Stimulated activated CD8-positive, alpha-beta memory T cell treated with anti-CD3 and anti-CD28 coated beads, Interleukin-4, amount 100 ng/mL, for 48 hours (primary cell): Measurements from ENCODE around the gene IDUA.

ENCODE experiments used
- DNase-seq: peaks from one replicate; pipeline ENCODE4 v3.0.0-alpha.2; 2020

The IDUA gene

DNA sequence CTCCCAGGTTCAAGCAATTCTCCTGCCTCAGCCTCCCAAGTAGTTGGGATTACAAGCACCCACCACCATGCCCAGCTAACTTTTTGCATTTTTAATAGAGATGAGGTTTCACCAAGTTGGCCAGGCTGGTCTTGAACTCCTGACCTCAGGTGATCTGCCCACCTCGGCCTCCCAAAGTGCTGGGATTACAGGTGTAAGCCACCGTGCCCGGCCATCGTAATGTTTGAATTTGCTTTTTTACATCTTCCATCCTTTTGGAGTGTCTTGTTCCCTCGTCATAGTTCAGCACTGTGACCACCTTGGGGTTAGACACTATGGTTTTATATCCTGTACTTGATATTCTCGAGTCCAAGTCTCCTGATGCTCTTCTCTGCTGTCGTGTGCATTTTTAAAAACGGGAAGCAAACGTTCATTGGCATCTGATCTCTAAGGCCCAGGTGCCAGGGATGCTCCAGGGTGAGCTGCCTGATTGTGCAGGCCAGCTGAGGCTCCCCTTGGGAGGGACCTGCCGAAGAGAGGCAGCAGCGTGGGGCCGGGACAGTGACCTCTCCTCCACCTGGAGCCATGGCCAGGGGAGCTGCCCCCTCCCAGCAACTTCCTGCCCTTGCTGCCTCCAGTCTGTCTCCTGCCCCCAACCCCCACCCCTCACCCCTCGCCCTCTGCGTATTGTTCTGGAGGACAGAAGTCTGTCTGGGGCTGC, 30.2 kb upstream of the IDUA start:
- no peak for DNase-seq

DNA sequence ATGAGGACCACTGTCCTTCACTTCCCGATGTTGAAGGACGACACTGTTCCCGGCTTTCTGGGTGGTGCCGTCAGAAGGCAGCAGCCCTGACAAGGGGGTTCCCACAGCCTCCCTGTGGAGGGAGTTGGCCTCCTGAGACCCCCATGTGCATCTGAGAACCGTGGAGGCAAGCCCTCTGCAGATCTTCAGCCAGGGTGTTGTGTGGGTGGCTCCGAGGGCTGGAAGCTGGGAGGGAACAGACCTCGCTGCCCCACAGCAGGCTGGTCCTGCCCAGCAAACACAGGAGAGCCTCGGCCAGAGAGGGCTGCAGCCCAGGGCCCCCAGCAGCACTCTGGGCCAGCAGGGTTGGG, 29.6 kb upstream of the IDUA start:
- no peak for DNase-seq

DNA sequence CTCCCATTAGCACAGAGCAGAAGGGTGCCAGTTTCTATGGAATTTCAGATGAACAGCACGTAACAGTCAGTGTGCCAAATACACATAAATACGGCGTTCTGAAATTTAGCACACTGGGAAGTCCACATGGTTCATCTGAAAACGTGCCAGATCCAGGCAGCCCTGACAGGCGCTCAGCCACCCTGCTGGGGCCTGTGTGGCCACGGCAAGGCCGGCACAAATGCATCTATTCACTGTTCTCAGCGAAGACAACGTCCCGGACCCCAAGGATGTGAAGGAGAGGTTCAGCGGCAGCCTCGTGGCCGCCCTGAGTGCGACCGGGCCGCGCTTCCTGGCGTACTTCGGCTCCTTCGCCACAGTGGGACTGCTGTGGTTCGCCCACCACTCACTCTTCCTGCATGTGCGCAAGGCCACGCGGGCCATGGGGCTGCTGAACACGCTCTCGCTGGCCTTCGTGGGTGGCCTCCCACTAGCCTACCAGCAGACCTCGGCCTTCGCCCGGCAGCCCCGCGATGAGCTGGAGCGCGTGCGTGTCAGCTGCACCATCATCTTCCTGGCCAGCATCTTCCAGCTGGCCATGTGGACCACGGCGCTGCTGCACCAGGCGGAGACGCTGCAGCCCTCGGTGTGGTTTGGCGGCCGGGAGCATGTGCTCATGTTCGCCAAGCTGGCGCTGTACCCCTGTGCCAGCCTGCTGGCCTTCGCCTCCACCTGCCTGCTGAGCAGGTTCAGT, 29.1 kb upstream of the IDUA start:
- DNase-seq = no peak

DNA sequence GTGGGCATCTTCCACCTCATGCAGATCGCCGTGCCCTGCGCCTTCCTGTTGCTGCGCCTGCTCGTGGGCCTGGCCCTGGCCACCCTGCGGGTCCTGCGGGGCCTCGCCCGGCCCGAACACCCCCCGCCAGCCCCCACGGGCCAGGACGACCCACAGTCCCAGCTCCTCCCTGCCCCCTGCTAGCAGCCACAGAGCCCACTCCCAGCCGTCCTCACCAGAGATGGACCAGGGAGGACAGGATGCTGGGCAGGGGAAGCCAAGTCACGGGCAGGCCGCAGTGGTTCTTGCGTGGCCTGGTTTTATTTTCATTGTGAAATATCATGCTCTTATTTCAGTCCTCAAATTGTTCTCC, 28.6 kb upstream of the IDUA start:
- no peak for DNase-seq

DNA sequence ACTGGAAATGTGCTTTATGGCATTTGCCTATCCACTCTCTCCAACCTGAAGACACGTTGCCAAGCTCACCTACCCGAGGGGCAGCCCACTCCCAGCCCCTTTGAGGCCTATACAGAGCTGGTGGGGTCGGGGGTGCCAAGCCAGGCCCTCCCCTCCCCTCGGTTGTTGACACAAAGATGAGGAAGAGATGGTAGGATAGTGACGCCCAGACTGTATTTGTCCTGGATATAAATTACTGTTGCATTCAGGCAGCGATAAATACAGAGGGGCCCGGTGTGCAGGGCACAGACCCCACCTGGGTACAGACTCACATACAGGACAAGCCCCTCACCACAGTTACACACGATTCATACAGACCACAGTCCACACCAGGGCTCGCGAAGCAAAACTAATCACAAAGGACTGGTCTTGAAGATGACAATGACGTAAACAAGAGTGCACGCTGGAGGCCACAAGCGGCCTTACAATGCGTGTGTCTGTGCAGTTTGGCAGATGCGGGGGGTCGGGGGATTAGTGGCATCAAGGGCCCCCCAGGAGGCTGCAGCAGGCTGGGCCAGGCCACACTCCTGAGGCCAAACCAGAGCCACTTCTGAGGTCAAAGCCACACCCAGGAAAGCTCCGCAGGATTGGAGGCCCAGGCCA, 28.0 kb upstream of the IDUA start:
- no peak for DNase-seq

DNA sequence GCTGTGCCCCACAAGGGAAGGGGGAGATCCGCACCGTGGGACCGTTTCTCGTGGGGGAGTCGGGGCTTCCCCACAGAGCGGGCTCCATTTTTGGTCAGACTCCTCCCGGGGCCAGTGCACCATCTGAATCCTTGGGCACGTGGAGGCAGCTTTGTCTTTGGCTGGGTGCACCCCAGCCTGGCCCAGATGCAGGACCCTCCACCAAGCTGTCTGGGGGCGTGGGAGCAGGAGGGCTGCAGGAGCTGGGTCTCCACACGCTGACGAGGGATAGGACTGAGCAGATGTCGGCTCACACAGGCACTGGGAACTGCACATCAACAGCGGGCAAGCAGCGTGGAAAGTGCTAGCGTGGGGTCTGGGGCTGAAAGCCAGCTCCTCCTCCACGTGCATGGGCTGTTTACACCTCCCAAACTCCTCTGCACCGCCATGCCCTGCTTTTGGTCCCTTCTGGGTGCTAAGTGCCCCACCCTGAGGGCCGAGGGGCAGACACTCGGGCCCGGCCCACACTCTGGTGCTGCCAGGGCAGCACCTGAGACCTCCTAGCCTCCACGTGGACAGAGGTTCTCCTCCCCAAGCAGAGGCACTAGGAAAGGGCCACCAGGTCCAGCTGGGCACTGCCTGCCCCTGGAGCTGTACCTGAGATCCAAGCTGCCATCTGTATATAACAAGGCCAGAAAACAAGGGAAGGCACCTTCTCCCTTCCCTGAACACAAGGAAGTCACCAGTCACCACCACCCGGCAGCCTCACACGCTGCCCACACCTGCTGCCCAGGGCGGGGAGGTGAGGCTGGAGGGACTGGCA, 27.3 kb upstream of the IDUA start:
- DNase-seq = no peak

DNA sequence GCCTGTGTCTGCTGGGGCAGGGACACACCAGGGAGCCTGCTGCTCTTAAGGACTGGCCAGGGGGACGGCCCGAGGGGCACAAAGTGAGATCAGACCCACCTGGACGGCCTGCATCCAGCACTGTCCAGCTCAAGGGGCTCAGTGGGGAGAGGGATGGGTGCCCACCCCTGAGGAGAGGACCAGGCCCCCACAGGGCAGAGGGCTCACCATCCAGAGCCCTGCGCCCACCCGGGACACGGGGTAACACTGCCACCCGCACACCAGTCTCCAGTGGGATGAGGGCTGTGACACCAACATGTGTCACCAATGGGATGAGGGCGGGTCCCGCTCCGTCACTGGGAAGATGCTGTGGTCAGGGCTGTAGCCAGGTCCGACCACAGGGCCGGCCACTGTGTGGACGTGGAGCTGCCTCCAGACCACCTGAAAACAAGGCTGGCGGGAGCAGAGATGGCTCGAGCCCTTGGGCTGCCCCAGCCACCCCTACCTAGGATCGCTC, 26.7 kb upstream of the IDUA start:
- no peak for DNase-seq

DNA sequence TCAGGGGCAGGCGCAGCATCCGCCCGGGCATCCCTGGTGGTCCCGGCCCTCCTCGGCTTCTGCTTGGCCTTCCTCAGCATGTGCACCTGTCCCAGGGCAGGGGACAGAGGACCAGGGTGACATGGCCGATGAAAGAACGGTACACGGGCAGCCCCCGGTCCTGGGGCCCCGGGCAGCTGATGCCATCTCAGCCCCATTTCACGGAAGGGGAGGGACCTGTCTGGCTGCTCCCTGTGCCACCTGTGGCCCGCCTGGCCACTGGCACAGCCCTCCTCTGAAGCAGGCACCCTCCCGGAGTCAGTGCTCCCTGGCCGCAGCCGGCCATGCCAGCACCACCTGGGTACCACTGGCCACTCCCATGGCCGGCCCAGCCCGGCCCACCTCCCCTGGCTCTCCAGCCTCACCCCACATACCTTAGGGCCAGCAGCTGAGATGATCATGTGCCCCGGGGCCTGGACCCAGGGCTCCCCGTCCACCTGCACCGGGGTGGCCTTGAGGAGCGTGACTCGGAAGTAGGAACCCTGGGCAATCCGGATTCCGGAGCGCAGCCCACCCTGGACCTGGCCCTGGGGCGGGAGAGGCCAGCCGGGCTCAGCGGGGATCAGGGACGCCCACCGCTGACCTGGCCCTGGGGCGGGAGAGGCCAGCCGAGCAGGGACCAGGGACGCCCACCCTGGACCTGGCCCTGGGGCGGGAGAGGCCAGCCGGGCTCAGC, 26.1 kb upstream of the IDUA start:
- DNase-seq = no peak

DNA sequence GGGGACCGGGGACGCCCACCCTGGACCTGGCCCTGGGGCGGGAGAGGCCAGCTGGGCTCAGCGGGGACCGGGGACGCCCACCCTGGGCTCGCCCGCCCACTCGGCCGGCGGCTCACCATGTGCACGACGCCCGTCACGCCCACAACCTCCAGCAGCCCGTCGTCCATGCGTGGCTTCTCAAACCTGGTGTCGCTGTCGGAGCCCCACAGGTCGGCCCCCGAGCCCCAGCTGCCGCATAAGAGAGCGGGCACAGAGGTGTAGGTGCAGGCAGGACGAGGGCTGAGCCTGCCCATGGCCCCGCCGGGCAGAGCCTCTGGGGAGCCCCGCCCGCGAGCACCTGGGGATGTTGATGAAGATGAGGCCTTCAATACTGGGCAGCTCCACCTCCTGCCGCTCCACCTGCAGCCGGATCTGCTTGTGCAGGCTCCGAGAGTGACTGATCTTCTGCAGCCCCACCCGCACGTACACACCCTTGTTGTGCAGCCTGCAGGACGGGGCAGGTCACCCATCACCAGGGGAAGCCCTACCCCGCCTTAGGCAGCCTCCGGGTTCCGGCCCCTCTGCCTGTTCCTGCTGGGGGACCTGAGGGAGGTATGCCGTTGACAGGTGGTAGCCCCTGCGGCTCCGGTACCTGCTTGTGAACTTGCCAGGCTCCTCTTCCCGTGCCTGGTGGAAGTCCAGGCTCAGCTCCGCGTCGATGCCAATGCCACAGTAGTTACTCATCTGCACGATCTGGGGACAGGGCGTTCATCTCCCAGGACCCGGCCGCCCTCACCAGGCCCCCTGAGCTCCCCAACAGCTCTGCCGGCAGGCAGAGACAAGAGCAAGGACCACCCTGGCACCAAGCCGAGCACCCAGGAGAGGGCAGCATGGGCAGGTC, 25.3 kb upstream of the IDUA start:
- DNase-seq = no peak

DNA sequence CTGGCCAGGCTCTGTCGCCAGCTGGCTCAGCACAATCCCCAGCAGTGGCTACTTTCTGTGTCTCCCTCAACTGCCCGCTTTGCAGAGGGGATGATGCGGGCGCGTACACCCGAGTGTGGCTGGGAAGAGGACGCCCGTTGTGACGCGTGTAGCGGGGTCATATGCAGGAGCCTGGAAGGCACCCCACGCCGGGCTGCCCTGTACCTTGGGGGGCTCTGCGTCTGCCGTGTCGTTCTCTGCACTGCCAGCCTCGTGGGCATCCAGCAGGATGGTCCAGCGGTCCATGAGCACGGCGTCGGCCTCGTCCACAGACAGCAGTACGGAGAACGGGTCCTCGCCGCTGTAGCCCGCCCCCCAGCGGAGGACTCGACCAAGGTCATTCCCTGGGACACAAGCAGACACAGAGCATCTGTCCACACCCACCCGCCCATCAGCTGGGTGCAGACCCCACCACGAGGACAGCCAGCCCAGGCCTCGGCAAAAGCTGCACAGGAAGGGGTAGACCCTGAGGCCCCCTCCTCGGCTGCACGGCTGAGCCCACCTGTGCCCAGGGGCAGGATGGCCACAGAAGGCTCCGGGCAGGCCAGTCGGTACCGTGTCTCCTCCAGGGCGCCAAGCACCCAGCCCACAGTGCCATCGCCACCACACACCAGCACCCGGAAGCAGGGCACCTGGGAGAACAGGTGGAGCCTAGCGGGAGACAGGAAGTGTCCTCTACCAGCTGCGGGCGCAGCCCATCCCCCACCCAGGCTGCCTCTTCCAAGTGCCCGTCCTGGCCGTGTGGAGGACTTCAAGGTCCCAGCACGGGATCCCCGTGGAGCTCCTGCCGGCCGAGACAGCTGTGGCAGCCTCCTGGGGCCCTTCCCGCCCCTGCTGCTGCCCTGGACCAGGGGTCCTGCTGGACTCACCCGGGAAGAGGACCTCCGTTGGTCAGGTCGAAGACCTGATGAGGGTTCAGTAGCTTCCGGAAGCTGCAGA, 24.3 kb upstream of the IDUA start:
- no peak for DNase-seq

DNA sequence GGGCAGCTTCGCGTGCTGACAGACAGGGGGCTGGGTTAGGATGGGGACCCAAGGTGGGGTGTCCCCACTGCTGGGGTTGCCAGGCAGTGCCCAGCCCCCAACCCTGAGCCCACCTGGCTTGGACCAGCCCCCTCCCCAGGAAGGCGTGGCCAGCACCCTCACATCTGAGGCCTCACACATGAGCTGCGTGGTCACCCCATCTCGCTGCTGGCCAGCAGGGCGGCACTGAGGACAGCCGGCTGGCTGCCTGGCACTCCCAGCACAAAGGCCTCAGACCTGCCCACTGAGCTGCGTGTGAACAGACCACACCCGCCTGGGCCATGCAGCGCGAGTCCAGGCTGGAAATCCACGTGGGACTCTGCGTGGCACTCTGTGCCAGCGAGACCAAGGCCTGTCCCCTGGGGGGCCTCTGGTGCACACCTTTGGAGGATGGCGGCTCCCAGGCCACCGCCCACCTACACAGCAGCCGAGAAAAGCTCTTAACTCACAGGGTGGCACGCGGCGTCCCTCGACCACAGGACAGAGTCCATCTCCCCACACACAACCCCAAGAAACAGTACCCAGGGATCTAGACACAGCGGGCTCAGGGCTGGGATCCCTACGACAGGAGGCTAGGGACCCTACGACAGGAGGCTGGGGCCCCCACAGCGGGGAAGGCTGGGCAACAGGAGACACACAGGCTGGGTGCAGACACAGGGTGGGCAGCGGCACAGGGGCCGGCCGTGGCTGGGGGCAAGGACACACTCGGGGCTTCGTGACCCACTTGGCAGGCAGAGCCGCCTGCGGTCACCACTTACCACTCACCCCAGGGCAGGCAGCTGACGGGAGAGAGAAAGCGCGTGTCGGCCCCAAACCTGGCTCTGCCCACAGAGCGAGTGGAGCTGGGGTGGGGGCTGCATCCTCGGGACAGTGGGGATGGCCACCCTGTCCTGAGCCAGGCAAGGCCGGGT, 23.3 kb upstream of the IDUA start:
- no peak for DNase-seq

DNA sequence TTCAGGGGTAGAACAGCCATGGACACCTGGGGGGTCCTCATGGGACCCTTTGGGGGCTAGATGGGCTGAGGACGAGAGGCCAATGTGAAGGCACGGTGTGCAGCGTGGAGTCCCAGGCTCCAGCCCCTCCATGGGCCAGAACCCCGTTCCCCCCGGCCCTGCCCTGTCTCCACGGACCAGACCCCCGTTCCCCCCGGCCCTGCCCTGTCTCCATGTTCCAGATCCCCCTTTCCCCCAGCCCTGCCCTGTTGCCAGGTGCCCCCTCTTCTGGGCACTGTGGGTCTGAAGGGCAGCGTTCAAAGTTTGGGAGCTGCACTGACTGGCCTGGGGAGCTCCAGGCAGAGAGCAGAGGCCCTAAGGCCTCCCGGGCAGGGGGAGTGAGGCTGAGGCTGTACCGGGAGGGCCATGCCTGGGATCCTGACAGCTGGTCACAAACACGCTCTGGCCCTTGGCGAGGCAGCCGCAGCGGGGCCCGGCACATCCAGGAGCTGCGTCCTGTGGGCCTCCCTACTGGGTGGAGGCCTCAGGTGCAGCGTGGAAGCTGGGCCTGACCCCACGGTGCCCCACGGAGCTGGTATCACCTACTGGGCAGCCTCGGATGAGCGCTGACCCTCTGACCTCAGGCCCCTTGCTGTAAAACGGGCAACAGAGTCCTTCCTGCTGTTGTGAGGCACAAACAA, 22.4 kb upstream of the IDUA start:
- no peak for DNase-seq

DNA sequence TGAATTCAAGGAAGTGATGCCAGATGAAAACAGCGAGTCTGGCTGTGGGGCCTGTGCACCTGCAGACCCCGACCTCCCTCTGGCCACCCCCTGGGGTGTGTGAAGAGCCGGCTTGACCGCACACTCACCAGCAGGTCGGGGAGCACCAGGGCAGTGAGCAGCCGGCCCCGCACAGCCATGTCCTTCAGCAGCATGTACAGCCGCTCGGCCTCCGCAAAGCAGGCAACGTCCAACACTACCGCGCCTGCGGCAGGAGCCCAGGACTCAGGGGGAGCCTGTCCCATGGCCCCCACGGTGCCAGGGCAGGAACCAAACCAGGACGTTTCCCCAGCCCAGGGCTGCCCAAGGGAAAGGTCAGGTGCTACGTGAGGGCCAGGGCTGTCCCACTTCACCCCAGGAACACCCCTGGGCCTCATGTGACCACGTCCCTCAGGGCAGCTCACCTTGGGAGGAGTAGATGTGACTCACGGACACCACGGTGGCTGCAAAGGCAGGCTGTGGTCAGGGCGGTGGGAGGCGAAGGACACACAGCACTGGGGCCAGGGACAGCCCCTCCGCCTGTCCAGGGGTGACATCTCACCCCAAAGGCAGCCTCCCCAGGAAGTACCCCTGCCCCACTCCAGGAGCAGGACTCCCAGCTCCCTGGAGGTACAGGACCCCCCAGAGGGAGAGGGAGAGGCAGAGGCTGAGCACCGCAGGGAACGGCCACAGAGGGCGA, 21.6 kb upstream of the IDUA start:
- DNase-seq = no peak

DNA sequence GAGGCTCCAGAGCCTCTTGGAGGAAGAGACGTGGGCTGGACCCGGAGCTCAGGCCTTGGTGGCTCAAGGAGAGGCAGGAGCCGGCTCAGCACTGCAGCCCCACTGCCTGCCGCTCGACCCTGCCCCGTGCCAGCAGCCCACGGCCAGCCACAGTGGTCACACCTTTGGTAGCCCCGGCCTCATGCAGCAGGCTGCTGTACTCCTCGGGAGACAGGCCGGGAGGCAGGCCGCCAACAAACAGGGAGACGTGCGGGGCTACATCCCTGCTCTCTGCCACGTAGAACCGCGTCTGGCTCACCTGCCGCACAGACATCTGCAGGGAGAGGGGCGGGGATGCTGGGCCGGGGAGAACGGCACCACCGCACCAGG, 21.1 kb upstream of the IDUA start:
- DNase-seq = no peak

DNA sequence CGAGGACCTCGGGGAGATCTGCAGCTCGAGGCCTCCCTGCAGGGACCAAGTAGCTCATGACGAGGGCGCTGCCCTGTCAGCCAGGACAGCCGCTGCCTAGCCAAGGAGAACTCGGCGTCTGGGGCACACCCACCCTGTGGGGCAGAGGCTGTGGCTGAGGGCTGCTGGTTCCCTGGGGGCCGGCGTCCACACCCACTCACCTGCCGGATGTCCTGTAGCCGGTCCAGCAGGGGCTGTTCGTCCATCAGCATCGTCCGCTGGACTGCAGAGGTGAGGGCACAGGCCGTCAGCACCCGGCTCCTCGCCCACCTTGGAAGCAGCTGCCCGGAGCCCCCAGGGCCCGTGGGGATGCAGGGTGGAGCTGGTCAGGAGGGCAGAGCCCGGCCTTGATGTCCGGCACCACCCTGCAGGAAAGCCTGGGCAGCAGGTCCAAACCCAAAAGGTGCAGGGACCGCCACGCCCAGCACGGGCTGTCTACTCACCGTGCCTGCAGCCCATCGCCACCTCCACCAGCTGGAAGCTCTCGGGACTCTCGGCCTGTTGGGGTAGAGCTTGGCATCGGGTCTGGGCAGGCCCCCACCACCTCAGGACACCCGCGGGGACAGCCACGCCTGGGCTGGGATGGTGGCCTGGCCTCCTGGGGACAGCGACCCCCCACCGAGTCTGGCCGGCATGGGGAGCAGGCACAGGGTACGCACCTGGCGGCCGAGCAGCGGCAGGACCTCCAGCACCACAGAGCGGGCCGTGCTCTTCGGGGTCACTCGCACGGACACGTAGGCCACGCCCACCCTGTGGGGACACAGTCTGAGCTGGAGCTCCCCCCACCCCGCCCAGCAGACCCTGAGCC, 20.4 kb upstream of the IDUA start:
- no peak for DNase-seq

DNA sequence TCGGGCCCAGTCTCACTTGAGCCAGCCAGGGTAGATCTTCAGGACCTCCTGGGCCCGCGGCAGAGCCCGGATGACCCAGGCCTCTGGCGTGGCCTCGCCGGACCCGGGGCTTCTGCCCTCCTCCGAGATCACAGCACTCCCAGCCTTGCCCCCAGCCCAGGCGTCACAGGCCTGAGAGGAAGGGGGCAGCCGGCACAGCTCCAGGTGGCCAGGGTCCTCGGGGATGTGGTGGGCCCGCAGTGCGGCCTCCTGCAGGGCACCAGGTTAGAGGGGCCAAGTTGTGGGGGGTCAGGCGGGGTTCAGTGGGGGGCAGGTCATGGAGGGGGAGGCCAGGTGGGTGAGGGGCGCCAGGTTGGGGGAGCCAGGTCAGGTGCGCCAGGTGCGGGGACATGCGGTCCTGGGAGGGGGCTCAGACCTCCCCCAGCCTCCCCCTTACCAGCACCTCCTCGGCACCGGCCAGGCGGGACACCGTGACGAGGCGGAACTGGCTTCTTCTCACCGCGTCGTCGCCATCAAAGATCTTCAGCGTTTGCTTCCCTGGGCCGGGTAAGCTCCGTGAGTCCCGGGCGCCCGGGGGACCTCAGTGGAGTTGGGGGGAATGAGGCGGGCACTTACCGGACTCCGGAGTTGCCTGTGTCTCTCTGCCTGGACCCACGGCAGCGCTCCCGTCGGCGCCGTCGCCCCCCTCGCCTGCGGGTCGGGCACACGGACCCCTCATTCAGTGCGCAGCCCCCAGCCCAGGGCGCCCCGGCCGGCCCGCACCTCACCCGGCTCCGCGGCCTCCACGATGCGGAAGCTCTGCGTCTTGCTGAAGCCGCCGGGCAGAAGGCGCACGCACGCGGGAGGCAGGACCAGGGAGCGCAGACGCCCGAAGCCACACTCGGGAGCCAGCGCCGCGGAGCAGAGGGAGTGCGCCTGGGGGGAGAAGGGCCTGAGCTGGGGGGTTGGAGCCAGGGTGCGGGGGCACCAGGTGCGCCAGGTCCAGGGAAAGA, 19.4 kb upstream of the IDUA start:
- no peak for DNase-seq
